Stimulated activated CD4-positive, alpha-beta T cell treated with anti-CD3 and anti-CD28 coated beads, TNF-alpha, amount 100 ng/mL, for 48 hours (primary cell): ENCODE data around the gene IP6K3.

ENCODE experiments used
- DNase-seq, 3 donors: peaks; one replicate each; pipeline ENCODE4 v3.0.0-alpha.2; 2020; ENCODE audit warnings: low read depth in 3 of 3

The IP6K3 gene

DNA sequence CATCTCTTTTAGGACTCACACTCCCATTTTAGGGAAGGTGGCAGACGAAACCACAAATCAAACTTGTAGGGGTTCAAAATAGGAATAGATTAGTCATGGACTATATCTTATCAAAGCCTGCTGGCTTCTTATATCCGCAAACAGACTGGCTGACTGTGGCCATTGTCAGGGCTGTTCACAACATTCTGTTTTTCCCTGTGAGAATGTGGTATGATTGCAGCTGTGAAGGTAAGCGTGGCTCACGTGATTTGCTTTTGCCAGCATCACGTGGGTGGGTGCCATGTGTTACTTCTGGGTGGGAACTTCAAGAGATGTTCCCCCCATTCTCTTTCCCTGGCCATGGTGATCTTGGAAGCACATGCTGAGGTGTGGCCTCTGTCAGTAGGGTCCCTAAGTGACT is 5.9 kb downstream of the IP6K3 start:
- no peak for DNase-seq

GRCh38 chr6:33740204-33740608 is 6.5 kb downstream of the IP6K3 start:
- no peak for DNase-seq

GRCh38 chr6:33739571-33739970 is 7.1 kb downstream of the IP6K3 start:
- DNase-seq, result no peak

DNA sequence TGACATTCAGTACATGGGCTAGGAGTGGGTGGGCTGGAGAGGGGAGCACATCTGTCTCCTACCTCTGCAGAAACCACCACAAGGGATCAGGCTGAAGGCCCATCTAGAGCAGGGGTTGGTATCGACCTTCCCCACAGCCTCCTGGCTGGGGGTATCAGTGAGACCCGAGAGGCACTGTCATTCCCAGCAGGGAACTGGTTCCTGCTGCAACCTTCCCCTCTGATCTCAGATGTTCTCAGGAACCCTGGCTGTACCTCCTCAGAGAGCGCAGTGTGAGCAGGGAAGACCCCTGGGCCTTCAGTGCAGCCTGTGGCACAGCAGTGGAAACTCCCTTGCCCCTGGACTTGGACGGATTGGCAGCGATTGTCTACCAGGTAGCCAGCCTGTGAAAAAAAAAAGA is 7.8 kb downstream of the IP6K3 start:
- DNase-seq, result no peak

DNA sequence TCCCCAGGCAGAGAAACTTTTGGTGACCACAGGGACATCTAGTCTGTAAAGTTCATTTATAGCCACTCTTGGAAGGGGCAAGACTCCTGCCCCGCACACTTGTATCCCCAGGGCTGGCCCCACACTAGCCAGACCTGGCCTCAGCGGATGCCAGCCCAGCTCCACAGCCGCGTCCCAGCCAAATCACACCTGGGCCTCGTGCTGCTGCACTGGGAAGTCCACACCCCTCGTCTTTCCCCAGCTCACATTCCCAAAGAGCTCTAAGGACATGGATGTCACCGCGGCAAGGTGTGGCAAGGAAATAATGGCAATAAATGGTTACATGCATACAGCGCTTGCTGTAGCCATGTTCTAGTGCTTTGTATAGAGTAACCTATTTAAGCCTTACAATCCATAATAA is 8.6 kb downstream of the IP6K3 start:
- DNase-seq, result no peak

DNA sequence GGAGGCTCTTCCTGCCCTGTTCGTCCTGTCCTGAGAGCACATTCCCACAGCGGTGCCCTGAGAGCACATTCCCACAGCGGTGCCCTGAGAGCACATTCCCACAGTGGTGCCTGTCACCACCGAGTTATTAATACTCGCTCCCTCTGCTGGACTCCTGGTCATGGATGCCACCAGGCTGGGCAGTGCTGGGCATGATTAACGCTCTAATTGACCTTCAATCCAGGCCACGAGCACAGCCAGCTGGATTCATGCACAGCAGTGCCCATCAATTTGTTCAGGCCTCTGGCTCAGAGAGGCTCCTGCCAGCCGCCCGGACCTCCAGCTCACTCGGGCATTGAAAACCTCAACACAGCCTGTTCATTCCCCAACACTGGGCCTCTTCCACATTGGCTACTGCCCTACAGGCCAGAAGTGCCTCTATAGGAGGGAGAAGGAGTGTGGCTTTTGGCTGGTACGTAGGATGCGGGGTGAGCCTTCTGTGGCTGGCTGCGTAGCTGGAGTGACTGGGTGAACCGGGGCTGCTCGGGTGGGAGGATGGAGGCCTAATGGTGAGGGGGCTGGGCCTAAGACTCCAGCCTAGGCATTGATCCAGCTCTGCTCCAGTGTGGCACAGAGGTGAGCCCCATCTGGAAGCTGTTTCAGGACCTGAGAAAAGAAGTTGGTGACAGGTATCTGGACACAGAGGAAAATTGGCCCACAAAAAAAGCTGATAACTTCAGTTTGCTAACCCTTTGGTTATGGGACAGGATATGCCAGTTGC is 9.3 kb downstream of the IP6K3 start:
- DNase-seq, result no peak

- no peak for DNase-seq
Observed at GRCh38 chr6:33735216-33735615, 11.5 kb downstream of the IP6K3 start.

GRCh38 chr6:33733709-33734007 is 13.0 kb downstream of the IP6K3 start:
- DNase-seq, result no peak

DNA sequence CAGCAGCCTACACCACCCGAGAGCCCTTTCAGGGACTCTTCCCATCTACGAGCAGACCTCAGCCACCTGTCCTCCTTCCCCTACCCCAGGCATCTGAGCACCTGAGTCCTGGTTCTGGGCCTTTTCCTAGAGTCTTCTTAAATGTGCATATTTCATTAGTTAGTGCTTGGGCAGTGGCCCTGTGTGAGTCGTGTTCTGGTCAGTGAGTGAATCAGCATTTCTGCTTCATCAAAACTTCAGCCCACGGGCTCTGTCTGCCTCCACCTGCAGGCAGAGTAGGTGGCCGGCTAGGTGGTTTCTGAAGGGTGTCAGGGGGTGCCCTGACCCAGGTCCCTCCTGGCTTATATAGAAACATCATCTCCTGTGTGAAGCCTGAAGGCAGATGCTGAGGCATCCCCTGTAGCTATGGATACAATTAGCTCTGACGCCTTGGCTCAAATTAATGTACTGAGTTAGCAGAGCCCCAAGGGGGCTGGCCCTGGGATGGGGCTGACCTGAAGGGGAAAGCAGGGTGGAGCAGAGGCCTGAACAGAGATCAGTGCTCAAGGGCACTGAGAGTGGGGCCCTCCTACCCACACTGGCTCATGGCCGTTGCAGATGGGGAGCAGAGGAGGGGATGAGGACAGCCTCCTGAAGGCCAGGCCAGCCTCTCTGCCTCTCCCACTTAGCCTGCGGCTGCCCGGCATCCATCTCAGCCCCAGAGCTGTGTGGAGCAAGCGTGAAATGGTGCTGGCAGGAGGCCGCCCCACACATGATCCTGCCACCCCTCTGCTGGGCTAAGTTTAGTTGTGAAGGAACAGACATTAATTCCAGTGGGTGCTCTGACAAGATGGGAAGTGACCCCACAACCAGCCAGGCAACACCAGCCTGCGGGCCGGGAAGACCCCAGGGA is 13.6 kb downstream of the IP6K3 start:
- no peak for DNase-seq

DNA sequence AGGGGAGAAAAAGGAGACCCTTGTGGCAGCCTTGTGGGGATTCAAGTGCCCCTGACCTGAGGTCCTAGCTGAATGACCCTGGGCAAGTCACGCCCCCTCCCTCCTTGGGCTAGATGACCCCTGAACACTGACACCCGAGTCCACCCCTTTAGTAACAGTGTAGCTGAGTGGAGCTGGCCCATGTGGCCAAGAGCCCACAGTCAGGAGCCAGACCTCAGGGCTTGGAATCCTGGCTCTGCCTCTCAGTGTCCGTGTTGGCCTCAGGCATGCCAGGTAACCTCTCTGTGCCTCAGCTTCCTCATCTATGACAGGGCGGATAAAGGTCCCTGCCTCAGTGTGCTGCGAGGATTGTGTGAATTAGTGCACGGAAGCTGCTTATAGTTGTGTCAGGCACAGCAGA is 14.3 kb downstream of the IP6K3 start:
- DNase-seq, result no peak

DNA sequence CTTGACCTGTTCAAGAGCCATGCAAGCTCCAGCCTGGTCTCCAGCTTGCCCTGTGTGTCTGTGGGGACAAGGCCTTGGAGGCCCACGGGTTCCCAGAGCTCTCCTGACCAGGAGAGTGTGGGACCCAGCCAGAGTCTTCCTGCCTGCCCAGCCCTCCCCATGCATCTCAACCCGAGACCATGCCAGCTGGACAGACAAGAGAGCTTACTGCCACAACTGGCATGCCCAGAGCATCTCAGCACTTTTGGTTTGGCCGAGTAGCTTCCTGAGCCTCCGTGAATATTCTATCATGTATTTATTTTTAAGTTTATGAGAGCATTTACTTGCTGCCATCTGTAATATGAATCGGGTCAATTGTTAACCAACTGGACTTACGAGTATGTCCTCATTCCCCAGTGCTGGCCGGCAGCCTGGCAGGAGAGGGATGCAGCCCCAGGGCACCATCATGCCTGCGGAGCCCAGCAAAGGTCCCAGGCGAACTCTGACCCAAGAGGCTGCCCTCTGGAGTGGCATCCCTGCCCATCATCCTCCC is 14.9 kb downstream of the IP6K3 start:
- DNase-seq, result no peak

GRCh38 chr6:33731035-33731434 is 15.7 kb downstream of the IP6K3 start:
- DNase-seq, result no peak

DNA sequence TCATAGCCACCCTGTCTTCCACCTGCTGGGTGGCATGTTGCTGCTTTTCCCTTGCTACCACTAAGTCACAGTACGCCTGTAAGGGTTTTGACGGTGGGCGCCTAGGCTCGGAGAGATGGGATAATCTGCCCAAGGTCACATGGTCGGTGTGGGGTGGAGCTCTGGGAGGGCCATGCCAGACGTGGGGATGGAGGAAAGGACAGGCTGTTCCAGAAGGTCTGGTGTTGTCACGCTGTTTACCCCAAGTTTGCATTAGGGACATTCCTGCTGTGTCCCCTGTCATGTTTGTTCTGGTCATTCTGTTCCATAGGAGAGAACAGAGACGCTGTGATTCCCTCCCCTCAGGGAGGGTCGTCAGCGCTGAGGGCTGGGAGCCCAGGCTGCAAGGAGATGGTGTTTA is 16.1 kb downstream of the IP6K3 start:
- no peak for DNase-seq

- no peak for DNase-seq
Observed at GRCh38 chr6:33729059-33729458, 17.6 kb downstream of the IP6K3 start.

GRCh38 chr6:33728438-33728837 is 18.3 kb downstream of the IP6K3 start:
- no peak for DNase-seq

DNA sequence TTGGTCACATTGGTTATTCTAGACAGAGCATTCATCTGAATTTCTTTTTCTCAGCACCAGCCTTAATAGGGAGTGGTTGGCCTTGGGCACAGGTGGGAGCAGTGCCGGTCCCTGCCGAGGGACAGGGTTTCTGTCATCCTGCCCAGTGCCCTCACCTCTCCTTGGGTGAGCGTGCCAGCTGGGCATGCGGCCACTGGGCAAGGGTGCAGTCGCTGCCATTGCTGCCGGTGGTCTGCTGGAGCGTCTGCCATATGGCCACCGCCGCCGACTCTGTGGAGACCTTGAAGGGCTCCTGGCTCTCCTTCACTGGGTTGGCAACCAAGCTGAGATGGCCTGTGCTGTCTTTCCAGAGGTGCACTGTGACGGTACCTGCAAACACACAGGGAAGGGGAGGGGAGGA is 18.8 kb downstream of the IP6K3 start:
- DNase-seq, result no peak

- no peak for DNase-seq
Observed at GRCh38 chr6:33727126-33727525, 19.6 kb downstream of the IP6K3 start.

- DNase-seq, result no peak
Observed at GRCh38 chr6:33726696-33727095, 20.0 kb downstream of the IP6K3 start.

DNA sequence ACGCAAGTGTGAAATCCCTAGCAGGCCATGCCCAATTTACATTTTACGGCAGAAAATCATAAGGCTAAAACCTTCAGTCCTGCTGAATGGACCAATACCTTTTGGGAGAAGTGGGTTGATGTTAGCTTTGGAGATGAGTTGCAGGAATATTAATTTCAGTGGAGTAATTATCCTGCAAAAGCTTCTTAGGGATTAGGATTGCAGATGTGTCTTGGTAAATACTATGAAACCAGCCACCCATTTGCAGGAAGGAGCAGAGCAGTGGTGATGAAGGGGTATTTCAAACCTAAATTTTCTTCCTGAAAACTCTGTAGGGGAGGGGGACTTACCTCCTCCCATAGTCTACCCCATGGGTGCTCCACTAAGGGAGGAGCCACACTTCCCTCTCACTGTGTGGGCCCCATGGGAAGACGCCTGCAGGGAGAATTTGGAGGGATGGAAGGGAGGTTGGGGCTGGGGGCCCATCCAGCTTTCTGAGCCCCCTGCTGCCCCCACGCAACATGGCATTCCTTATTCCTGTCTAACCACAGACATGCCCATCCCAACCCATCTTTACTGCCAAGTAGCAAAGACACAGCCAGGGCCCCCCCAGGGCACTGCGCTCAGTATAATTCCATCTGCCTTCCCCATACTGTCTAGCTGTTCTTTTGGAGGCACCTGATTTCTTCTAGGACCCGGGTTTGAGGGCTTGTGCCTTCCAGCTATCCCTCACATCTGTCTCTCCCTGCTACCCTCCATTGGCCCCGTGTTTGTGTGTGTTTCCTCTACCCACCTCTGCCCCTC is 20.6 kb downstream of the IP6K3 start:
- no peak for DNase-seq

- DNase-seq, result no peak
Observed at GRCh38 chr6:33725222-33725621, 21.5 kb downstream of the IP6K3 start.

GRCh38 chr6:33724102-33725023 is 22.3 kb downstream of the IP6K3 start:
- no peak for DNase-seq
